ENCODE data around the gene C1GALT1.
A peak's percentile ranks its signal among the peaks of the same experiment; 100 is the strongest.
"Not testable (repeated sequence)": the region's sequence is repeated elsewhere in the genome, so short reads cannot be mapped to it uniquely, and the experiment has no call there.

Gene C1GALT1

GRCh38 chr7:7166318-7166717 is 16.0 kb upstream of the C1GALT1 start:
- peak; percentile 74 for FAIRE-seq
- no peak for DNase-seq (ENCODE audit: low spot score)

GRCh38 chr7:7169296-7169695 is 13.0 kb upstream of the C1GALT1 start:
- DNase-seq (ENCODE audit: low spot score) (no peak), FAIRE-seq (no peak)

GRCh38 chr7:7173956-7174632 is 8.2 kb upstream of the C1GALT1 start:
- peak; percentile 20 for FAIRE-seq

GRCh38 chr7:7175075-7175695 is 7.2 kb upstream of the C1GALT1 start:
- DNase-seq (ENCODE audit: low spot score) (no peak), FAIRE-seq (no peak)

More at GRCh38 chr7:7173956-7174632, 8.2 kb upstream of the C1GALT1 start:
- DNase-seq (ENCODE audit: low spot score) = no peak

- peak; percentile 79 for DNase-seq (ENCODE audit: low spot score)
Measured at GRCh38 chr7:7176406-7177043, 5.8 kb upstream of the C1GALT1 start.

GRCh38 chr7:7177044-7177517 is 5.3 kb upstream of the C1GALT1 start:
- peak; percentile 79 for DNase-seq (ENCODE audit: low spot score)
- peak; percentile 95 for FAIRE-seq

More at GRCh38 chr7:7176406-7177043, 5.8 kb upstream of the C1GALT1 start:
- FAIRE-seq = peak; percentile 62

- DNase-seq (ENCODE audit: low spot score) (no peak), FAIRE-seq (no peak)
Measured at GRCh38 chr7:7178081-7178480, 4.3 kb upstream of the C1GALT1 start.

- FAIRE-seq (no peak), DNase-seq (ENCODE audit: low spot score) (peak; percentile 47)
Measured at GRCh38 chr7:7178906-7179305, 3.4 kb upstream of the C1GALT1 start.

GRCh38 chr7:7180725-7181449 is 1.5 kb upstream of the C1GALT1 start:
- peak; percentile 83 for FAIRE-seq
- no peak for DNase-seq (ENCODE audit: low spot score)

GRCh38 chr7:7181519-7182155 is 707 bp upstream of the C1GALT1 start:
- DNase-seq (ENCODE audit: low spot score) = peak; percentile 54
- FAIRE-seq = no peak

GRCh38 chr7:7183061-7183837 is 905 bp downstream of the C1GALT1 start:
- DNase-seq (ENCODE audit: low spot score) = peak; percentile 78
- FAIRE-seq = no peak

- DNase-seq (ENCODE audit: low spot score) (no peak), FAIRE-seq (no peak)
Measured at GRCh38 chr7:7183838-7184463, 1.6 kb downstream of the C1GALT1 start.

GRCh38 chr7:7185371-7185989 is 3.1 kb downstream of the C1GALT1 start:
- DNase-seq (ENCODE audit: low spot score) (no peak), FAIRE-seq (no peak)

- no peak for FAIRE-seq
- DNase-seq (ENCODE audit: low spot score) = no peak
Measured at GRCh38 chr7:7188091-7188490, 5.7 kb downstream of the C1GALT1 start.

- no peak for DNase-seq (ENCODE audit: low spot score)
- FAIRE-seq = no peak
Measured at GRCh38 chr7:7188742-7189141, 6.4 kb downstream of the C1GALT1 start.

- peak; percentile 44 for FAIRE-seq
Measured at GRCh38 chr7:7190142-7190541, 7.8 kb downstream of the C1GALT1 start.

GRCh38 chr7:7191137-7191536 is 8.8 kb downstream of the C1GALT1 start:
- no peak for FAIRE-seq
- no peak for DNase-seq (ENCODE audit: low spot score)

More at GRCh38 chr7:7190142-7190541, 7.8 kb downstream of the C1GALT1 start:
- DNase-seq (ENCODE audit: low spot score) = no peak

- FAIRE-seq; DNase-seq (ENCODE audit: low spot score): not testable (repeated sequence)
Measured at GRCh38 chr7:7192798-7193788, 10.7 kb downstream of the C1GALT1 start.

Data from urothelium cell line (cell line).